IMR-90 (cell line): Measurements from ENCODE around the gene DDAH2.

Source experiments
- CEBPB ChIP-seq: IDR thresholded peaks from 2 replicates; pipeline ENCODE4 v1.6.1; 2012; ENCODE audit warnings: low read depth, low read length, improper control_type of control experiment
- CHD1 ChIP-seq: IDR thresholded peaks from 2 replicates; pipeline ENCODE4 v1.6.1; 2012; ENCODE audit warnings: low read depth, low read length, improper control_type of control experiment
- MAFK ChIP-seq: IDR thresholded peaks from 2 replicates; pipeline ENCODE4 v1.6.1; 2012; ENCODE audit warnings: low read depth, low read length, improper control_type of control experiment
- MXI1 ChIP-seq: IDR thresholded peaks from 2 replicates; pipeline ENCODE4 v1.6.1; 2012; ENCODE audit warnings: low read depth, mild to moderate bottlenecking, low read length, moderate library complexity, borderline replicate concordance
- NFE2L2 ChIP-seq: fragments of 150-350 bp; IDR thresholded peaks from 2 replicates; pipeline ENCODE4 v1.6.1; 2016; ENCODE audit warnings: low read depth, mild to moderate bottlenecking, low read length
- POLR2A ChIP-seq: IDR thresholded peaks from 2 replicates; pipeline ENCODE4 v1.6.1; 2012; ENCODE audit warnings: mild to moderate bottlenecking, low read depth, low read length
- RAD21 ChIP-seq: IDR thresholded peaks from 2 replicates; pipeline ENCODE4 v1.6.1; 2012; ENCODE audit warnings: low read length, improper control_type of control experiment
- RCOR1 ChIP-seq: IDR thresholded peaks from 2 replicates; pipeline ENCODE4 v1.6.1; 2012; ENCODE audit warnings: mild to moderate bottlenecking, low read length, improper control_type of control experiment; ENCODE audit not compliant: insufficient replicate concordance
- SMC3 ChIP-seq: fragments of 150-350 bp; IDR thresholded peaks from 2 replicates; pipeline ENCODE4 v1.6.1; 2016; ENCODE audit warnings: low read depth, mild to moderate bottlenecking, antibody characterized with exemption, low read length, moderate library complexity
- TF ChIP-seq, protein P1 (sequence below): conservative IDR thresholded peaks from 2 replicates; pipeline ENCODE4 v1.5.1; 2012; ENCODE audit warnings: mild to moderate bottlenecking, low read depth, low read length, improper control_type of control experiment

DNA sequence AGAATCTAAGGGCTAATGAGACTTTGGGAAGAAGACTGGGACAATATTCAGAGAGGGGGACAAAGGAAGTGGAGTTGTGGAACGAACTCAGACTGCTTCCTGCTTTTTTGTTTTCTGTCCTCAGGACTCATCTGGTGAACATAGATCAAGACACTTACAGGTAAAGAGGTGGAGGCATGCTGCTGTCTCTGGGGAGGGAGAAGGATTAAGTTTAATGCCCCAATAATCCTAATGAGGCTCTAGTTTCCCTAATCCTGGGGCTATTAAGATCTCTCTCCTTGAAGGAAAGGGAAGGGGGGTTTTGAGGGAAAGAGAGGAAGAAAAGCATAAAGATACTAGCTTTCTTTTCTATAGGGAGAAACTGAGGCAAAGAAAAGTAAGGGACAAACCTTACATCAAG is 15.3 kb upstream of the DDAH2 start:
- TF ChIP-seq, protein P1, sequence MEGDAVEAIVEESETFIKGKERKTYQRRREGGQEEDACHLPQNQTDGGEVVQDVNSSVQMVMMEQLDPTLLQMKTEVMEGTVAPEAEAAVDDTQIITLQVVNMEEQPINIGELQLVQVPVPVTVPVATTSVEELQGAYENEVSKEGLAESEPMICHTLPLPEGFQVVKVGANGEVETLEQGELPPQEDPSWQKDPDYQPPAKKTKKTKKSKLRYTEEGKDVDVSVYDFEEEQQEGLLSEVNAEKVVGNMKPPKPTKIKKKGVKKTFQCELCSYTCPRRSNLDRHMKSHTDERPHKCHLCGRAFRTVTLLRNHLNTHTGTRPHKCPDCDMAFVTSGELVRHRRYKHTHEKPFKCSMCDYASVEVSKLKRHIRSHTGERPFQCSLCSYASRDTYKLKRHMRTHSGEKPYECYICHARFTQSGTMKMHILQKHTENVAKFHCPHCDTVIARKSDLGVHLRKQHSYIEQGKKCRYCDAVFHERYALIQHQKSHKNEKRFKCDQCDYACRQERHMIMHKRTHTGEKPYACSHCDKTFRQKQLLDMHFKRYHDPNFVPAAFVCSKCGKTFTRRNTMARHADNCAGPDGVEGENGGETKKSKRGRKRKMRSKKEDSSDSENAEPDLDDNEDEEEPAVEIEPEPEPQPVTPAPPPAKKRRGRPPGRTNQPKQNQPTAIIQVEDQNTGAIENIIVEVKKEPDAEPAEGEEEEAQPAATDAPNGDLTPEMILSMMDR: no peak
- TF ChIP-seq POLR2A (no peak), NFE2L2 (no peak), CEBPB (no peak), RCOR1 (no peak), CHD1 (no peak), MXI1 (no peak), MAFK (no peak), SMC3 (no peak), RAD21 (no peak)
